ENCODE measurements around the gene EEF1AKMT4.

Gene EEF1AKMT4

GRCh38 chr3:184257083-184257915 is 7.8 kb downstream of the EEF1AKMT4 start:
- TF ChIP-seq CTCF (conservative IDR thresholded peaks at IDR 0.05; ENCODE audit: low read length) (no peak), EZH2phosphoT487 (IDR thresholded peaks at IDR 0.05; ENCODE audit: borderline replicate concordance) (no peak)

GRCh38 chr3:184258926-184259325 is 9.5 kb downstream of the EEF1AKMT4 start:
- no peak overlapping the region for H3K4me2 ChIP-seq (ENCODE audit: low read depth, low read length, poor library complexity, severe bottlenecking)
- no peaks in the 10 kb centered on the region for H3K27me3 ChIP-seq (ENCODE audit: insufficient read depth, low read length, poor library complexity, severe bottlenecking)
- peaks cover 8% of the 10 kb centered on the region for H3K4me1 ChIP-seq (ENCODE audit: insufficient read depth, low read length, poor library complexity, severe bottlenecking)
- H4K20me1 ChIP-seq (ENCODE audit: insufficient read depth, low read length, poor library complexity, severe bottlenecking) = no peaks in the 10 kb centered on the region
- no peaks in the 10 kb centered on the region for H3K9me3 ChIP-seq (ENCODE audit: insufficient read depth, low read depth, low read length)
- TF ChIP-seq EZH2phosphoT487 (IDR thresholded peaks at IDR 0.05; ENCODE audit: borderline replicate concordance) (no peak), CTCF (conservative IDR thresholded peaks at IDR 0.05; ENCODE audit: low read length) (no peak)
- no peaks in the 10 kb centered on the region for H3K36me3 ChIP-seq (ENCODE audit: insufficient read depth, low read length)
- H3K4me3 ChIP-seq (ENCODE audit: low read length, poor library complexity, severe bottlenecking) = no peak overlapping the region
- H3F3A ChIP-seq (ENCODE audit: low read depth) = no peaks in the 10 kb centered on the region; the same call in 1 of the 2 replicates
- no peaks in the 10 kb centered on the region for H3K79me2 ChIP-seq (ENCODE audit: insufficient read depth, low read length)
- no peaks in the 10 kb centered on the region for H3K9me2 ChIP-seq (replicated peaks; ENCODE audit: low read depth, low read length)
- no peak overlapping the region for H2AFZ ChIP-seq (ENCODE audit: low read length)
- H3K9ac ChIP-seq (ENCODE audit: low read depth, low read length, poor library complexity, severe bottlenecking) = no peak overlapping the region

More at GRCh38 chr3:184257083-184257915, 7.8 kb downstream of the EEF1AKMT4 start:
- H3K9ac ChIP-seq (ENCODE audit: low read depth, low read length, poor library complexity, severe bottlenecking) = no peak overlapping the region
- no peaks in the 10 kb centered on the region for H3K36me3 ChIP-seq (ENCODE audit: insufficient read depth, low read length)
- no peaks in the 10 kb centered on the region for H3K27me3 ChIP-seq (ENCODE audit: insufficient read depth, low read length, poor library complexity, severe bottlenecking)
- H3K9me3 ChIP-seq (ENCODE audit: insufficient read depth, low read depth, low read length) = no peaks in the 10 kb centered on the region
- peaks cover 8% of the 10 kb centered on the region for H3K4me1 ChIP-seq (ENCODE audit: insufficient read depth, low read length, poor library complexity, severe bottlenecking)
- H3K4me2 ChIP-seq (ENCODE audit: low read depth, low read length, poor library complexity, severe bottlenecking) = no peak overlapping the region
- H4K20me1 ChIP-seq (ENCODE audit: insufficient read depth, low read length, poor library complexity, severe bottlenecking) = no peaks in the 10 kb centered on the region
- no peaks in the 10 kb centered on the region for H3K9me2 ChIP-seq (replicated peaks; ENCODE audit: low read depth, low read length)
- H2AFZ ChIP-seq (ENCODE audit: low read length) = no peak overlapping the region
- no peaks in the 10 kb centered on the region for H3K79me2 ChIP-seq (ENCODE audit: insufficient read depth, low read length)
- H3K4me3 ChIP-seq (ENCODE audit: low read length, poor library complexity, severe bottlenecking) = no peak overlapping the region
- no peaks in the 10 kb centered on the region; the same call in 1 of the 2 replicates for H3F3A ChIP-seq (ENCODE audit: low read depth)

GRCh38 chr3:184259396-184259877 is 10.0 kb downstream of the EEF1AKMT4 start:
- Histone ChIP-seq H4K20me1 (ENCODE audit: insufficient read depth, low read length, poor library complexity, severe bottlenecking) (no peaks in the 10 kb centered on the region), H3K4me1 (ENCODE audit: insufficient read depth, low read length, poor library complexity, severe bottlenecking) (peaks cover 8% of the 10 kb centered on the region), H3K4me3 (ENCODE audit: low read length, poor library complexity, severe bottlenecking) (no peak overlapping the region), H3K9me3 (ENCODE audit: insufficient read depth, low read depth, low read length) (no peaks in the 10 kb centered on the region), H2AFZ (ENCODE audit: low read length) (no peak overlapping the region), H3K36me3 (ENCODE audit: insufficient read depth, low read length) (no peaks in the 10 kb centered on the region), H3K79me2 (ENCODE audit: insufficient read depth, low read length) (no peaks in the 10 kb centered on the region), H3K9ac (ENCODE audit: low read depth, low read length, poor library complexity, severe bottlenecking) (no peak overlapping the region), H3K27me3 (ENCODE audit: insufficient read depth, low read length, poor library complexity, severe bottlenecking) (no peaks in the 10 kb centered on the region), H3F3A (ENCODE audit: low read depth) (no peaks in the 10 kb centered on the region; the same call in 1 of the 2 replicates), H3K4me2 (ENCODE audit: low read depth, low read length, poor library complexity, severe bottlenecking) (no peak overlapping the region), H3K9me2 (replicated peaks; ENCODE audit: low read depth, low read length) (no peaks in the 10 kb centered on the region)
- TF ChIP-seq EZH2phosphoT487 (IDR thresholded peaks at IDR 0.05; ENCODE audit: borderline replicate concordance) = no peak
- no peak for TF ChIP-seq CTCF (conservative IDR thresholded peaks at IDR 0.05; ENCODE audit: low read length)

Measured in Loucy (cell line).